ENCODE results near the gene MT1M.
"Not testable (repeated sequence)": the region's sequence is repeated elsewhere in the genome, so short reads cannot be mapped to it uniquely, and the experiment has no call there.

DNA sequence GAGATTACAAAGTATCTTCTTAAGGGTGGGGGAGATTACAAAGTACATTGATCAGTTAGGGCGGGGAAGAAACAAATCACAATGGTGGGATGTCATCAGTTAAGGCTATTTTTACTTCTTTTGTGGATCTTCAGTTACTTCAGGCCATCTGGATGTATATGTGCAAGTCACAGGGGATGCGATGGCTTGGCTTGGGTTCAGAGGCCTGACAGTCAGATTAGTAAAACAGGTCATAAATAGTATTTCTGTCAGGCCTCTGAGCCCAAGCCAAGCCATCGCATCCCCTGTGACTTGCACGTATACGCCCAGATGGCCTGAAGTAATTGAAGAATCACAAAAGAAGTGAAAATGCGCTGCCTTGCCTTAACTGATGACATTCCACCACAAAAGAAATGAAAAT, 42.1 kb downstream of the MT1M start:
- TF ChIP-seq, protein P1, sequence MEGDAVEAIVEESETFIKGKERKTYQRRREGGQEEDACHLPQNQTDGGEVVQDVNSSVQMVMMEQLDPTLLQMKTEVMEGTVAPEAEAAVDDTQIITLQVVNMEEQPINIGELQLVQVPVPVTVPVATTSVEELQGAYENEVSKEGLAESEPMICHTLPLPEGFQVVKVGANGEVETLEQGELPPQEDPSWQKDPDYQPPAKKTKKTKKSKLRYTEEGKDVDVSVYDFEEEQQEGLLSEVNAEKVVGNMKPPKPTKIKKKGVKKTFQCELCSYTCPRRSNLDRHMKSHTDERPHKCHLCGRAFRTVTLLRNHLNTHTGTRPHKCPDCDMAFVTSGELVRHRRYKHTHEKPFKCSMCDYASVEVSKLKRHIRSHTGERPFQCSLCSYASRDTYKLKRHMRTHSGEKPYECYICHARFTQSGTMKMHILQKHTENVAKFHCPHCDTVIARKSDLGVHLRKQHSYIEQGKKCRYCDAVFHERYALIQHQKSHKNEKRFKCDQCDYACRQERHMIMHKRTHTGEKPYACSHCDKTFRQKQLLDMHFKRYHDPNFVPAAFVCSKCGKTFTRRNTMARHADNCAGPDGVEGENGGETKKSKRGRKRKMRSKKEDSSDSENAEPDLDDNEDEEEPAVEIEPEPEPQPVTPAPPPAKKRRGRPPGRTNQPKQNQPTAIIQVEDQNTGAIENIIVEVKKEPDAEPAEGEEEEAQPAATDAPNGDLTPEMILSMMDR (IDR thresholded peaks at IDR 0.05): not testable (repeated sequence)
- not testable (repeated sequence) for TF ChIP-seq POLR2AphosphoS5, TCF7L2 (IDR thresholded peaks at IDR 0.05; ENCODE audit: low read depth, low read length)
- TF ChIP-seq, protein P2, sequence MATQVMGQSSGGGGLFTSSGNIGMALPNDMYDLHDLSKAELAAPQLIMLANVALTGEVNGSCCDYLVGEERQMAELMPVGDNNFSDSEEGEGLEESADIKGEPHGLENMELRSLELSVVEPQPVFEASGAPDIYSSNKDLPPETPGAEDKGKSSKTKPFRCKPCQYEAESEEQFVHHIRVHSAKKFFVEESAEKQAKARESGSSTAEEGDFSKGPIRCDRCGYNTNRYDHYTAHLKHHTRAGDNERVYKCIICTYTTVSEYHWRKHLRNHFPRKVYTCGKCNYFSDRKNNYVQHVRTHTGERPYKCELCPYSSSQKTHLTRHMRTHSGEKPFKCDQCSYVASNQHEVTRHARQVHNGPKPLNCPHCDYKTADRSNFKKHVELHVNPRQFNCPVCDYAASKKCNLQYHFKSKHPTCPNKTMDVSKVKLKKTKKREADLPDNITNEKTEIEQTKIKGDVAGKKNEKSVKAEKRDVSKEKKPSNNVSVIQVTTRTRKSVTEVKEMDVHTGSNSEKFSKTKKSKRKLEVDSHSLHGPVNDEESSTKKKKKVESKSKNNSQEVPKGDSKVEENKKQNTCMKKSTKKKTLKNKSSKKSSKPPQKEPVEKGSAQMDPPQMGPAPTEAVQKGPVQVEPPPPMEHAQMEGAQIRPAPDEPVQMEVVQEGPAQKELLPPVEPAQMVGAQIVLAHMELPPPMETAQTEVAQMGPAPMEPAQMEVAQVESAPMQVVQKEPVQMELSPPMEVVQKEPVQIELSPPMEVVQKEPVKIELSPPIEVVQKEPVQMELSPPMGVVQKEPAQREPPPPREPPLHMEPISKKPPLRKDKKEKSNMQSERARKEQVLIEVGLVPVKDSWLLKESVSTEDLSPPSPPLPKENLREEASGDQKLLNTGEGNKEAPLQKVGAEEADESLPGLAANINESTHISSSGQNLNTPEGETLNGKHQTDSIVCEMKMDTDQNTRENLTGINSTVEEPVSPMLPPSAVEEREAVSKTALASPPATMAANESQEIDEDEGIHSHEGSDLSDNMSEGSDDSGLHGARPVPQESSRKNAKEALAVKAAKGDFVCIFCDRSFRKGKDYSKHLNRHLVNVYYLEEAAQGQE (IDR thresholded peaks at IDR 0.05; ENCODE audit: insufficient read depth in 1 of 2, low read depth in 2 of 2, low read length in 1 of 2): not testable (repeated sequence)

Measured in Panc1 (cell line).